ENCODE measurements around the gene NPBWR2.
"Not testable (repeated sequence)": the region's sequence is repeated elsewhere in the genome, so short reads cannot be mapped to it uniquely, and the experiment has no call there.

Gene NPBWR2

GRCh38 chr20:64119681-64120341 is 12.4 kb upstream of the NPBWR2 start:
- in situ Hi-C loops (cut with MboI; ENCODE audit: low sequenced_read_pairs): no loop called here

GRCh38 chr20:64119301-64119680 is 11.9 kb upstream of the NPBWR2 start:
- in situ Hi-C loops (cut with MboI; ENCODE audit: low sequenced_read_pairs): no loop called here

GRCh38 chr20:64117432-64117777 is 10.0 kb upstream of the NPBWR2 start:
- in situ Hi-C loops (cut with MboI; ENCODE audit: low sequenced_read_pairs): not testable (repeated sequence)

- in situ Hi-C loops (cut with MboI; ENCODE audit: low sequenced_read_pairs): no loop called here
These were observed 9.4 kb upstream of the NPBWR2 start for GRCh38 chr20:64116541-64117431.

GRCh38 chr20:64116016-64116415 is 8.7 kb upstream of the NPBWR2 start:
- in situ Hi-C loops (cut with MboI; ENCODE audit: low sequenced_read_pairs): no loop called here

GRCh38 chr20:64115171-64115911 is 8.0 kb upstream of the NPBWR2 start:
- in situ Hi-C loops (cut with MboI; ENCODE audit: low sequenced_read_pairs): no loop called here

GRCh38 chr20:64114356-64114971 is 7.1 kb upstream of the NPBWR2 start:
- in situ Hi-C loops (cut with MboI; ENCODE audit: low sequenced_read_pairs): no loop called here

GRCh38 chr20:64113796-64114355 is 6.5 kb upstream of the NPBWR2 start:
- in situ Hi-C loops (cut with MboI; ENCODE audit: low sequenced_read_pairs): no loop called here

GRCh38 chr20:64113444-64113775 is 6.0 kb upstream of the NPBWR2 start:
- in situ Hi-C loops (cut with MboI; ENCODE audit: low sequenced_read_pairs): no loop called here

- in situ Hi-C loops (cut with MboI; ENCODE audit: low sequenced_read_pairs): no loop called here
These were observed 5.5 kb upstream of the NPBWR2 start for GRCh38 chr20:64112691-64113443.

GRCh38 chr20:64111841-64112641 is 4.7 kb upstream of the NPBWR2 start:
- in situ Hi-C loops (cut with MboI; ENCODE audit: low sequenced_read_pairs): no loop called here

GRCh38 chr20:64110411-64111068 is 3.2 kb upstream of the NPBWR2 start:
- in situ Hi-C loops (cut with MboI; ENCODE audit: low sequenced_read_pairs): no loop called here

- in situ Hi-C loops (cut with MboI; ENCODE audit: low sequenced_read_pairs): no loop called here
These were observed 2.5 kb upstream of the NPBWR2 start for GRCh38 chr20:64109831-64110391.

- in situ Hi-C loops (cut with MboI; ENCODE audit: low sequenced_read_pairs): no loop called here
These were observed 1.6 kb upstream of the NPBWR2 start for GRCh38 chr20:64108731-64109681.

- in situ Hi-C loops (cut with MboI; ENCODE audit: low sequenced_read_pairs): no loop called here
These were observed 532 bp upstream of the NPBWR2 start for GRCh38 chr20:64107736-64108457.

- in situ Hi-C loops (cut with MboI; ENCODE audit: low sequenced_read_pairs): no loop called here
These were observed 867 bp downstream of the NPBWR2 start for GRCh38 chr20:64106435-64106961.

All from hTERT RPE-1 (cell line).